T1000 (cell line): Measurements from ENCODE around the gene BTF3L4.

Experiments used
- DNase-seq: peaks from one replicate; lab custom pipeline; 2025; ENCODE audit warnings: mixed read lengths; lab: John Stamatoyannopoulos, UW

BTF3L4 gene

DNA sequence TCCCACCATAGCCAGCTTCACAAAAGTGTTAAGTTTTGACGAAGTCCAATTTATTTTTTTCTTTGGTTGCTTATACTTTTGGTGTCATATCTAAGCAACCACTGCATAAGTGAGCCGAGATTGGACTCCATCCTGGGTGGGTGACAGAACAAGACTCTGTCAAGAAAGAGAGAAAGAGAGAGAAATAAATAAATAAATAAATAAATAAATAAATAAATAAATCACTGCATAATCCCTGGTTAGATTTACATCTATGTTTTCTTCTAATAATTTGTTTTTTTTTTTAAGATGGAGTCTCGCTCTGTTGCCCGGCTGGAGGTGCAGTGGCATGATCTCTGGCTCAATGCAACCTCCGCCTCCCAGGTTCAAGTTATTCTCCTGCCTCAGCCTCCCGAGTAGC lies 67.5 kb downstream of the BTF3L4 start:
- no peak for DNase-seq

DNA sequence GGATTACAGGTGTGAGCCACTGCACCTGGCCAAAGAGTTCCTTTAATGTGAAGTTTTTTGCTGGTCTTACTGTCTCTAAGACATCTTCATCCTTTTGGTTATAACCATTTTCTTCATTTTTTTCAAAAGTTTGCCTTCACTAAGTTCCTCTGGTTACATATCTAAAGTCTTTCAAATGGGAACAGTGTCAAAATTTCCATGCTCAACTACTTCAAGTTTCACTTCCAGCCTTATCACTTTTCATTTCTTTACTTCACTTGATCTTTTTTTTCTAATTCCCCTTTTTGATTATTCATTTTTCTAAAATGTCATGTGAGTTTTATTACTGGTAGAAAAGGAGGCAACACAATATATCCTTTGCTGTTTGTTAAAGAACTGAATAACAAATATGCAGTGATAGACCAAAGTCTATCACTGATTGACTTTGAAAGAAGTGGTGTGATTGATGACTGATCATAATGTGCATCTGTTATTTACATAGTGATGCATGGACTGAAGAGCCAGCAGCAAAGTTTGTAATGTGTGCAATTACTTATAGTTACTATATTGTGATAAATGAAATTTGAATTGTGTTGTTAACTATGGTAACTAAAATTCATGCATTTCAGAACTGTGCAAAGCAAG lies 69.8 kb downstream of the BTF3L4 start:
- DNase-seq, result no peak

DNA sequence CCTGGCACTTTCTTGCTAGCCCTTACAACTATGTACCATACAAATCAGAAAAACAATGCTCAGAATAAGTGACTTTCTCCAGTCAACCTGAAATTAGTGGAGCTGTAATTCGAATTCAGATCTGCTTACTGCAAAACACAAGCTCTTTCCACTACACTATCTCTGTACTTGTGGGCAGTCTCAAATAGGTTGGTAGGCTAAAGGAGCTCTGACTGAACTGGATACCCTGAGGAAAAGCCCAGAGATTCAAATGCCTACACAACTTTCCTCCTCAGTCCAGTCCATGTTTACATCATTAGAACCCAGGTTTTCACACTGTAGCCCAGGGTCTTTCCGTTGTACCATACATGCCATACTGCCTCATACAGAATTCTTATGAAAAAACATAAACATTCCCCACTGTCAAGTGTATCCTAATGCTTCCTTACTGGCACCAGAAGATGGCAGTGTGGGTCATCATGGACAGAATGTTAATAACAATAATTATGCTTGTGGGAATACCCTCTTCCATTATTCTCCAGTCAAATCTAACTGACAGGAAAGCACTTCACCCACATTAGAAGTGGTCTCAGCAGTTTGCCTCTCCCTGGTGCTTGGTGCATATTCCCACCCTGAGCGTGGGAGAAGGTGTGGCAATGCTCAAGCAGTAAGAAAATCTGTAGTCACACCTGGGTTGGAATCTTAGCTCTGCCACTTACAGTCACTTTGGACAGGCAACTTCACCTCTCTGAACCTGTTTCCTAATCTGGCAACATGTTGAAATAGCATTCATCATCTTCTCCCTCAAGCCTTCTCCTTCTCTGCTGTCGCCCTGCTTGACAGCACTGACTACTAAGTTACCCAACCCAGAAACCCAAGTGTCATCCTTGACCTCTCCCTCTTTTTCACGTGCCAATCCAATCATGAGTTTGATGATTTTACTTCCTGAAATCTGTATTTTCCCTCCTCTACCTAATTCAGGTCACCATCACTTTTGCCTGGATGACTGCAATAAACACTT lies 71.4 kb downstream of the BTF3L4 start:
- peak; percentile 12 for DNase-seq

DNA sequence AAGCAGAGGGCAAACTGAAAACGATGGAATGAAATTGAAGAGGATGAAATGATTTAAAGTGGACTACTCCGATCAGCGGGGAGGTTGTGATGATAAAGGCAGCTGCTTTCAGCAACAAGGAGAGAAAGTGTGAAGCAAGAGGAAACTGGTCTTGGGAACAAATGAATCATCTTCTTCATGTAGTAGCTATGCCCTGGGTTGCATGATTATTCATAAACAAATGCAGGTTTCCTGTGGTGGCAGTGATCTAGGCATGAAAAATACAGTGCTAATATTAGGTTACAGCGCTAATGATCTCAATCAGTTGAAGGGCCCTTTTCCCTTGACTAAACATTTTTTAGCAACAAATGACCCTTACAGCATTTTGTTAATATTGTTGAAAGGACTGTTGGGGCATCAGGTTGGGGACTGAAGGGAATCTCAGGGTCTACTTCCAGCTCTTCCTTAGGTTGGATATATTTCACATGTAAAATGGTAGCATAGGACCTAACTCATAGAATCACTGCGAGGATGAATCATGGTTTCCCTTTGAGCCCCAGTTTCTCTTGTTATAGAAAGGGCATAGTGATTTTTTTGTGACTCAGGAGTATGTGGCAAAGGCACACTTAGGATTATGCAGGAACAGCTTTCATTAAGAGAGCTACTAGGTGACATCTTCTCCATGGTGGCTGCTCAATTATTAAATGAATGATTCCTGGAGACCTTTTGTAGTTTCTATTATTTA lies 83.9 kb downstream of the BTF3L4 start:
- no peak for DNase-seq
